GM12801 (cell line): ENCODE results near the gene MUSK.

ENCODE experiments used
- CTCF ChIP-seq: IDR thresholded peaks from one replicate; pipeline ENCODE4 v1.5.1; 2011; ENCODE audit warnings: control low read depth; ENCODE audit not compliant: insufficient read length; ENCODE audit errors: extremely low read depth

The MUSK gene

GRCh38 chr9:110668570-110669167 lies at the start of gene MUSK:
Gene MUSK, plus strand, starts transcription at chr9:110668791. Its CDS starts 114 bp downstream, at chr9:110668905.
- TF ChIP-seq CTCF: no peak

GRCh38 chr9:110619831-110620230 lies 48.8 kb upstream of the MUSK start:
- TF ChIP-seq CTCF: no peak

DNA sequence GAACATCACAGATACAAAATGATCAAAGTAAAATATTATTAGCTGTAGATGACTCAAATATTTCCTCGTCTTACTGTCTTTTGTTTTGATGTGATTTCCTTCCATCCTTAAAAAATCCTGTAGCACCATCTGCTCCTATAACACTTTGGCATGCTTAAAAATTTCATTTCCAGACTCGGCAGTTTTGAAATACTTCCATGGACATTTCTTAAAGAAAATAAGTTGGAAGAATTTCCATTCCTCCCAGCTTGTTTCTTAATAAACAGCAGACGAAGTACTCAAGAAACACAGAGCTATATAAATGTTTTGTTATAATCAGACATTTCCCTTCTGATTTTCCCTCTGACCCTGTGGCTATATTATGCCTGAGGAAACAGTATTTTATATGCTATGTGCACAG lies 47.9 kb upstream of the MUSK start:
- TF ChIP-seq CTCF: no peak

- no peak for TF ChIP-seq CTCF
Observed at GRCh38 chr9:110622368-110622767, 46.2 kb upstream of the MUSK start.

DNA sequence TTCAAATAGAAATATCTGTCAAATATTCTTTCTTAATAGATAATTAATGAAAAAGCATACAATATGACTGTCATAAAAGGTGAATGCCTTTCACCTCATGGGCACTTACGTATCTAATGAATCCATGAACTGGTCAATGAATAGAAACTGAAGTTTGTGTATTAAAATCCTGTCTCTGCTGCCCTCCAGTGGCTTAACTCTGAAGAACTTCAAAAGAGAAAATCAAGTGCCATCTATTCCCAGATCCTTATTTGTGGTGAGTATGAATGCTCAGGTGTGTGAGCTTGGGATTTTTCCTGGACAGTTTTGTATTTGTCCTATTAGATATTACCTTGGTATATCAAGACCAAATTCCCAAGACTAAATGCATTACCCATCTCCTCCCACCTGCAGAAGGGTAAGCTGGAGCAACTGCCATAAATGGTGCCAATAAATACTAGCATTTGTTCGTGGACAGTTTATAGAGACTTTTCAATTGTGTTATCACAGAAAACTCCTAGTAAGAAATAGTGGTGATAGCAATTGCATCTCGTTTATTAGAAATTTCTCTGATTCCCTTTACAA lies 45.0 kb upstream of the MUSK start:
- no peak for TF ChIP-seq CTCF

DNA sequence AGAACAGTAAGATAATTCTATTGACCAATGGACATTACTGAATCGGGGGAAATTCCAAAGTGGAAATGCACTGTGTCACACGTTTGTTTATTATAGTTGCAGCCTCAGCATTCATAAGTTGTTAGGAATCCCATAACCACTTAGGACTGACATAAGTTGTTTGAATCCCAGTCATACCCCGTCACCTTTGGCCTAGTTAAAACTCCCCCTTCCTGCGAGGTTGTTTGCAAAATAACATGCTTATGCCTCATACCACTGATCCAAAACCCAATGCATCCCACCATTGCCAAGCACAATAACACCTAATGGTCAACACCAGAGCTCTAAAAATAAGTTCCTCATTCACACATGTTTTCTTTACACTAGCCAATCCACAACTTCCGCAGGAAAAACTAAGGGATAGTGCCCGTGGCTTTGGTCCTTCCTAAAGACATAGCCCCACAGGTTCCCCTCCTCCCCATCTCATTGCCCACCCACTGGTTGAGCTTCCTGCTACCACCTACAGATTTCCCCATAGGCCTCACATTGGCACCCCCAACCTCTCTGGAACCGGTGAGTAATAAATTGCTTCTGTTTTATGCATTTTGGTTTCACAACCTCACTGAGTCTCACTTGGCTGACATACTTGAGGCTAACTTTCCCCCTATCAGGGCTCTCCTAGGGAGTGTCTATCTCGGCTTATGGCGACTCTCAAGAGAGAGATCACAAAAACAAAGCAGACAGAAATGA lies 42.3 kb upstream of the MUSK start:
- TF ChIP-seq CTCF: no peak

- TF ChIP-seq CTCF: no peak
Observed at GRCh38 chr9:110635589-110635988, 33.0 kb upstream of the MUSK start.
